GDM1 (cell line): ENCODE results near the gene MKNK1.

Experiments used
- DNase-seq: peaks from one replicate; lab custom pipeline; 2025; lab: John Stamatoyannopoulos, UW

MKNK1 gene

DNA sequence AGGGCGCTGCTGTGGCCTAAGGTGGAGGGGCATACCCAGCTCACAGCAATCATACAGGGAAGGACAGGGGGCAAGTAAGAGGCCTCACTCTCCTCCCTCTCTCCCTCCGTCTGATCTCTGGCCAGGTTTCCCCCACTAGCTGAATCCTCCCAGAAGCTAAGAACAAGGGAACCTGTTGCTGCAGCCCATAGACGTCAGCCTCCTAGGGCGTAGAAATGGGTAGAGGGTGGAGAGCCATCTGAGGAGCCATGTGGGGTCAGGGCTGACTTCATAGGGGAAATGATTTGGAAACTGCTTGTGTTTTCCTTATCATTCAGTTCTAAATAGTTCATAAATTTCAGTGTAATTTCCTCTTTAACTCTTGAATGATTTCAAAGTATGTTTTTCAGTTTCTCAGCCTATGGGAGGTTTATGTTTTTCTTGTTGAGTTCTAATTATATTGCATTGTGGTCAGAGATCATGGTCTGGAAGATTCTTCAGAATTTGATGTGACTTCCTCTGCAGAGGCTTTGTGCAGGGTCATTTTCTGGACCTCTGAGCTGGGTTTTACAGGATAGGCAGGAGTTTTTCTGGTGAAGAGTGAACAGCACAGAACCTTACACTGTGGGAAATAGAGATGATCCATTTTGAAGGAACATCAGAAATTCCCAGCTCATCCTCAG lies 14.8 kb upstream of the MKNK1 start:
- DNase-seq, result no peak

DNA sequence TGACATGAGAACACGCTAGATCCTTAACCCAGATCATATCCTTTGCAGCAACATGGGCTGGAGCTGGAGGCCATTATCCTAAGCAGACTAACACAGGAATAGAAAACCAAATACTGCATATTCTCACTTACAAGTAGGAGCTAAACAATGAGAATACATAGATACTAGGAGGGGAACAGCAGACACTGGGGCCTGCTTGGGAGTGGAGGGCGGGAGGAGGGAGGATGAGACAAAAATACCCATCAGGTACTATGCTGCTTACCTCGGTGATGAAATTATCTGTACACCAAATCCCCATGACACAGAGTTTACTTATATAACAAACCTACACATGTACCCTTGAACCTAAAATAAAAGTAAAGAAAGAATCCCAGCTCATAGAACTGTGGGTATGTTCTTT lies 13.8 kb upstream of the MKNK1 start:
- no peak for DNase-seq

DNA sequence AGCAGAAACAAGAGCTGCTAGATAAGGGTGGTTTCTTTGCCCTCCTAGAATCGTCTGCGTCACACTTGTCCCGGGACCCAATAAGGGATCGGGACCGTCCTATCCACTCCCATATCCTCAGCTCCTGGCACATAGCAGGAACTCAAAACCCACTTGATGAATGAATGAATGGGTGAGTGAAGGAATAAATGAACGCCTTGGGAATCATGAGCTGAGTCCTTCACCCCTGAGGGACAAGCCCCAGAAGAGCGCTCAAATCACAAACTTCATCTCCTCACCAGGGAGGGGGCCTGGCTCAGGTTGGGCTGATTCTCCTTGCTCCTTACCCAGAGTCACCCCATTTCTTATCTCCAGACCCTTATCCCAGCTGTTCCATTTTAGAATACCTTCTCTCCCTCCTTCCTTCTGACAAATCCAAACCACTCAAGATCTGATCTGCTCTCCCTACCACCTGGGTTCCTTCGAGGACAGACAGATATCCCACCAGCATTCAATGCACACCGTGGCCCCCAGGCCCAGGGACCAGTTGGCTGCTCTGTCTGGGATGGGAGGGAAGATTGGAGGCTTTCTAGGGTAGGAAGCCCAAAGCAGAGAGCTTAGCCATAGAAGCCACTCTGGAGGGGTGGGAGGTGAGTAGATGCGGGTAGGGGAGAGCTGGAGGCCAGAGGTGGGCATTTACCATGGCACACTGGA lies 13.2 kb upstream of the MKNK1 start:
- DNase-seq, result no peak

- peak; percentile 24 for DNase-seq
These were observed 12.4 kb upstream of the MKNK1 start, which contains the start of gene MOB3C for GRCh38 chr1:46616277-46617107. MOB3C (minus strand) TSS chr1:46616811; CDS start chr1:46613321, 3,490 bp downstream.

GRCh38 chr1:46615735-46616134 lies 11.7 kb upstream of the MKNK1 start:
- no peak for DNase-seq

- DNase-seq, result no peak
These were observed 11.0 kb upstream of the MKNK1 start for GRCh38 chr1:46615088-46615487.

DNA sequence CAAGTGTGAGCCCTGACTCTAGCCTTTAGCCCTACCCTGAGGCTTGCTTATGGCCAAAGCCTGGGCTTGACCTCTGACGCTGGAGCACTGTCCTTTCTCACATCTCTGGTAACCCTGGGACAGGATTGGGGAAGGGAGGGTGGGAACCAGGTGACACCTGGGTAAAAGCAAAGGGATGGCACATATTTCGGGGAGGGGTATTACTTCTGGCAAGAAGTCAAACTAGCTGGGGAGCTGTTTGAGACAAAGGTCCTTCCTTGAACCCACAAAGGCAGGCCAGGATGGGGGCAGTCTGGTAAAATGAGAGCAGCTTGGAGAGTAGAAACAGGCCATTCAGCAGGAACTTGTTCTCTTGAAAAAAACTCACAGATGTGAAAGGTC lies 10.5 kb upstream of the MKNK1 start:
- DNase-seq, result no peak

- peak; percentile 54 for DNase-seq
These were observed 9.9 kb upstream of the MKNK1 start for GRCh38 chr1:46613661-46614603.

- no peak for DNase-seq
These were observed 9.0 kb upstream of the MKNK1 start for GRCh38 chr1:46612937-46613660.

GRCh38 chr1:46611691-46612221 lies 7.7 kb upstream of the MKNK1 start:
- no peak for DNase-seq

GRCh38 chr1:46607345-46608130 lies 3.5 kb upstream of the MKNK1 start:
- DNase-seq, result no peak

GRCh38 chr1:46606255-46606965 lies 2.3 kb upstream of the MKNK1 start:
- DNase-seq, result no peak

DNA sequence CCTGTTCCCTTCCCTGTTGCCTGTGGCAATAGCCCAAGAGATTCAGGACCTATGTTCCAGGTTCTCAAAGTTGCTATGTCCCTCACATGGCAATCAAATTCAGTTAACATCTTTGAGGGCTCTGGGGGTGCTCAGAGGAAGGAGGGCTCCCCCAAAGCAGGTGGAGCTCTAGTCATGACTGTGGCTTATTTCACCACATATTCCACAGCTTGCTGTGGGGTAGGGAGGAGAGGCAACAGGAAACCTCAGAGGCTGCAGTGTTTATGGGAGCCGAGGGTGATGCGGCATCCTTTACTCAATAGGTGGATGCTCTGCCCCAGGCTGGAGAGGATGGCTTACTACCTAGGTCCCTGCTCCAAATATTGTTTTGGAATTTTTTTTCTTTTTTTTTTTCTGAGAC lies 1.2 kb upstream of the MKNK1 start:
- DNase-seq, result no peak

DNA sequence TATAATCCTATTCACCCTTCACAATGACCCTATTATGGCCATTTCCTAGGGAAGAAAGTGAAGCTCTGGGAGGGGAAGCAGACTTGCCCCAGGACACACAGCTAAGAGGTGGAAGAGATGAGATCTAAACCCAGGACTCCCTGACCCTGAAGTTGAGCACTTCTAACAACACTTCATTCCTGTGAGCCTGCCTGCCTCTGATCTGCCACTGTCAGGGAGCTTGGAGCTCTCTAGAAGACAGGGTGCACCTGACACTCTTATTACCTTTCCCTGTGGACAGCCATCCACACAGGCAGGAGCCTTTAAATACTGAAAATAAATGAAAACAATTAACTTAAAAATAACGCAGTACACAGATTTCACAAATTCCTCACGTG lies 599 bp downstream of the MKNK1 start:
- DNase-seq, result no peak

- DNase-seq, result no peak
These were observed 2.6 kb downstream of the MKNK1 start for GRCh38 chr1:46601257-46602007.

DNA sequence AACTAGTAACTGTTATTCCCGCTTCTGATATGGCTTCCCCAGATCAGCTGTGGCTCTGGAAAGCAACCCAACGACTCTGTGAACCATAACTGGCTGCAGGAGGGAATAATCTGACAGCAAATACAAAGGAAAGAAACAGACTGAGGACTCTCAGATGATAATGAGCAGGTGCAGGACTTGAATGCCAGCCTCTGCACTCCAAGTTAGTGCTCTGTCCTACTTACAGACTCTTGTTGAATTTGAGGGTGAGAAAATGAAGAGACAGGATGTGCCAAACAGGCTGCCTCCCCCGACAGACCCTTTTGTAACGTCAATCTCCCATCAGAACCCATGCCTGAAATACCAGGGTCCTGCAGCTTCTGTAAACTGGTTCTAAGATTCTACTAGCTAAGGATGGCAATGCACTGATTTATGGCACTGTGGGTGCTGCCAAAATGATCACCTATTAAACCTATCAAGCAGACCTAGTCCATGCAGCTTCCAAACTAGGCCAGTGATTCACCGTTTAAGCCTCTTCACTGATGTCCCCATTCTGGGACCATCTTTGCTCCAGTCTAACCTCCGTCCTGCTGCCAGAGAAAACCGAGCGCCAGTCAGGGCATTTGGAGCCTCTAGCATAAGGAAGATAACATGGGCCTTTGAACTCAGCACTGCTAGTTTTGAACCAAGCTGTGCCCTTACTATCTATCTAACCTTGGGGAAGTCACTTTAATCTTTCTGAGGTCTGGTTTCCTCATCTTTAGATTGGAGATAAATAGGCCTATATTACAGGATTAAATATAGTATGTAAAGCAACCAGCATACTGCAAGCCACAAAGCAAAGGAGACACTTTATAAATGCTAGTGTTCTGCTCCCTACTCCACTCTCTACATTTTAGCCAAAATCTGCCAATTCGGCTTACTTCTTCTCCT lies 4.8 kb downstream of the MKNK1 start:
- DNase-seq, result no peak

DNA sequence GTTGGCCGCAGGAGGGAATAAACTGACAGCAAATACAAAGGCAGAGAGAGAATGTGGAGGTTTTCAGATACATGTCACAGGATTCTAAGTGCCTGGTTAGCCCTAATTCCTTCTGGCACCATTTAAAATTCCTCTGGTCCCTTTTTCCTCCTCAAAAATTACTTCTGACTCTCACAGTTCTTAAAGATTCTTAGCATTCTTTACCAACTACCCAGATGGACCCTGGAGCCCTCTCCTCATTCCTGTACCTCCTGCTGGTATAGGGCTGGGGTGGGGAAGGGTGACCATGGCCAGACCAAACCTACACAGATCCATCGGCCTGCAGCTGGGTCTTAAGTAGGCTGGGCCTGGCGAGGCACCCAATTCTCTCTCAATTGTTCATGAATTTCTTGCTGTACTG lies 7.2 kb downstream of the MKNK1 start:
- DNase-seq, result no peak

GRCh38 chr1:46596036-46596435 lies 8.0 kb downstream of the MKNK1 start:
- no peak for DNase-seq
